BLaER1 (cell line): ENCODE data around the gene BAIAP2L1.

Experiments used
- H3K27ac ChIP-seq: shearing (Covaris generic); formaldehyde crosslinking; 2 replicates; pipeline ENCODE4 v1.8.1; 2022
- H3K27me3 ChIP-seq: shearing (Covaris generic); formaldehyde crosslinking; 2 replicates; pipeline ENCODE4 v1.8.1; 2022
- H3K36me3 ChIP-seq: shearing (Covaris generic); formaldehyde crosslinking; 2 replicates; pipeline ENCODE4 v1.8.1; 2022
- H3K4me1 ChIP-seq: shearing (Covaris generic); formaldehyde crosslinking; 2 replicates; pipeline ENCODE4 v1.8.1; 2022
- H3K4me2 ChIP-seq: shearing (Covaris generic); formaldehyde crosslinking; 2 replicates; pipeline ENCODE4 v1.8.1; 2022
- H3K4me3 ChIP-seq: shearing (Covaris generic); formaldehyde crosslinking; 2 replicates; pipeline ENCODE4 v1.8.1; 2022
- H3K9ac ChIP-seq: shearing (Covaris generic); formaldehyde crosslinking; 2 replicates; pipeline ENCODE4 v1.8.1; 2022
- H3K9me3 ChIP-seq: shearing (Covaris generic); formaldehyde crosslinking; 2 replicates; pipeline ENCODE4 v1.8.1; 2022
- H4K20me1 ChIP-seq: shearing (Covaris generic); formaldehyde crosslinking; 2 replicates; pipeline ENCODE4 v1.8.1; 2022
- Cebpa-rat ChIP-seq: shearing (Covaris generic); IDR thresholded peaks from 2 replicates; pipeline ENCODE4 v1.8.1; 2022

The BAIAP2L1 gene

DNA sequence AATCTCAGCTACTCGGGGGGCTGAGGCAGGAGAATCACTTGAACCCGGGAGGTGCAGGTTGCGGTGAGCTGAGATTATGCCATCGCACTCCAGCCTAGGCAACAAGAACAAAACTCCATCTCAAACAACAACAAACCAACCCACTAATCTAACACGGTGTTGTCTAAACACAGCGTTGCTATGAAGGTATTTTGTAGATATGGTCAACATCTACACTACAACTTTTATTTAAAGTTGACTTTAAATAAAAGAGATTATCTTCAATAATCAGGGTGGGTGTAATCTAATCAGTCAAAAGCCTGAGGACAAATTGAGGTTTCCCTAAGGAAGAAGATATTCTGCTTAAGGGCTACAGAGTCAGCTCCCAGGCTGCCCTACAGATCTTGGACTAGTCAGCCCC, 24.2 kb downstream of the BAIAP2L1 start:
- TF ChIP-seq Cebpa-rat = no peak
- no peaks in the 10 kb centered on the region for H4K20me1 ChIP-seq

DNA sequence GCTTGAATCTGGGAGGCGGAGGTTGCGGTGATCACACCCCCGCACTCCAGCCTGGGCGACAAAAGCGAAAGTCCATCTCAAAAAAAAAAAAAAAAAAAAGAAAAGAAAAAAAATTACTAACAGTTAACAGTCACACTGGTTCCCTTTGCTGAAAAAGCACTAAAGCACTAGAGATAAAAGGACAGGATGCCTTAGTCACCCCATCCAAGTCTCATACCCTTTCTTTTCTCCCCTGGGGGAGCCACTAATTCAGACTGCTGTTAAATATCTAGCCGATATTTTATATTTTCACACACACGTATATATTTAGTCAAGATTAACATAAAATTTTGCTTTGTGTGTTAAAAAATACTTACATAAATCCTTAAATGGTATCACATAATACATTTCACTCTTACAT, 25.2 kb downstream of the BAIAP2L1 start:
- no peak overlapping the region for H3K4me3 ChIP-seq
- H4K20me1 ChIP-seq = no peaks in the 10 kb centered on the region
- no peak for TF ChIP-seq Cebpa-rat
- H3K36me3 ChIP-seq = no peaks in the 10 kb centered on the region
- no peak overlapping the region for H3K4me2 ChIP-seq
- H3K9me3 ChIP-seq = peaks cover 9% of the 10 kb centered on the region
- H3K27ac ChIP-seq = no peak overlapping the region
- no peak overlapping the region for H3K9ac ChIP-seq
- no peaks in the 10 kb centered on the region for H3K4me1 ChIP-seq
- H3K27me3 ChIP-seq = no peaks in the 10 kb centered on the region

More for the DNA sequence above, 24.2 kb downstream of the BAIAP2L1 start:
- peaks cover 9% of the 10 kb centered on the region for H3K4me1 ChIP-seq
- peaks cover 15% of the 10 kb centered on the region for H3K9me3 ChIP-seq
- H3K4me3 ChIP-seq = no peak overlapping the region
- no peak overlapping the region for H3K4me2 ChIP-seq
- H3K27ac ChIP-seq = no peak overlapping the region
- no peaks in the 10 kb centered on the region for H3K27me3 ChIP-seq
- no peaks in the 10 kb centered on the region for H3K36me3 ChIP-seq
- no peak overlapping the region for H3K9ac ChIP-seq

DNA sequence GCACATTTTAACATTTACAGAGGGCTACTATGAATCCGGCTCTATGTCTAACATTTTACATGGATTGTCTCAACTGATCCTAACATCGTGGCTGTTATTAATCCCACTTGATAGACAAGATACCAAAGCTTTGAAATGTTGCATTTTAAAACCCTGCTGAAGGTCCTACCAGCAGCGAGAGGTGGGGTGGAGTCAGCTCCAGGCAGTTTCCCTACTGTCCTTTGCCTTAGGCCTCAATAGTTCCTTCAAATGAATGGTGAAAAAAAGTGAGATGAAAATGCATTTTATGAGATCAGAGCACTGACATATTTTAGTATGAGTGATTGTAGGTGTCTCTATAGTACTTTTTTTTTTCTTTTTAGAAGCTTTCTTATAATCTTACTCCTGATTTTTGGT, 26.6 kb downstream of the BAIAP2L1 start:
- no peak overlapping the region for H3K4me3 ChIP-seq
- H3K4me2 ChIP-seq = no peak overlapping the region
- no peaks in the 10 kb centered on the region for H4K20me1 ChIP-seq
- H3K27me3 ChIP-seq = no peaks in the 10 kb centered on the region
- H3K9me3 ChIP-seq = no peaks in the 10 kb centered on the region
- H3K4me1 ChIP-seq = no peaks in the 10 kb centered on the region
- H3K27ac ChIP-seq = no peak overlapping the region
- TF ChIP-seq Cebpa-rat = no peak
- H3K9ac ChIP-seq = no peak overlapping the region
- no peaks in the 10 kb centered on the region for H3K36me3 ChIP-seq

DNA sequence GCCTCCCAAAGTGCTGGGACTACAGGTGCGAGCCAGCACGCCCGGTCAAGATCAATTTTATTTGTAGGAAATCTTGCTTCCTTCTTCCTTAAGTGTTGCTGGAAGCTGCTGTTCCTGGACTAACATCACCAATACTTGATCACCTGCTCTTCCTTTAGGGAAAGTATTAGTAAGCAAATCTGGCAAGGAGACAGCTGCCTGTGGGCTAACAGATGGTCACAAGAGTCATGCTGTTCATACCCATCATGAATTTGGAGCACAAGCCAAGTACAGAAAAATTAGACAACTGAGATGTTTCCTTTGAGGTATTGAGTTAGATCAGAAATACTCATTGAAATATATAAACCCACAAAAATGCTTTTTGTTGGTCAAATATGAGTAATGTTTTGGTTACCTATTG, 27.9 kb downstream of the BAIAP2L1 start:
- Histone ChIP-seq H3K4me1 (no peaks in the 10 kb centered on the region), H3K4me2 (no peak overlapping the region), H3K27me3 (no peaks in the 10 kb centered on the region), H4K20me1 (no peaks in the 10 kb centered on the region), H3K4me3 (no peak overlapping the region), H3K9me3 (no peaks in the 10 kb centered on the region), H3K36me3 (no peaks in the 10 kb centered on the region), H3K9ac (no peak overlapping the region), H3K27ac (no peak overlapping the region)
- TF ChIP-seq Cebpa-rat = no peak

DNA sequence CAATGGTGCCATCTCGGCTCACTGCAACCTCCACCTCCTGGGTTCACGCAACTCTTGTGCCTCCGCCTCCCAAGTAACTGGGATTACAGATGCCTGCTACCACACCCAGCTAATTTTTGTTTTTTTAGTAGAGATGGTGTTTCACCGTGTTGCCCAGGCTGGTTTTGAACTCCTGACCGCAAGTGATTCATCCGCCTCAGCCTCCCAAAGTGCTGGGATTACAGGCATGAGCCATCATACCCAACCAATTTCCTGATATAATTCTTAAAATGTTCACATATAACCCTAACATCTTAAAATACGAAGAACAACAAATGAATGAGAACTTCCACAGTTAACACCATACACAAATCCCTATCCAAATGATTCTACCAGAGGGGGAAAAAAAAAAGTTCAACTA, 31.2 kb downstream of the BAIAP2L1 start:
- Histone ChIP-seq H4K20me1 (no peaks in the 10 kb centered on the region), H3K9me3 (no peaks in the 10 kb centered on the region), H3K4me3 (no peak overlapping the region), H3K4me1 (no peaks in the 10 kb centered on the region), H3K9ac (no peak overlapping the region), H3K4me2 (no peak overlapping the region), H3K27me3 (no peaks in the 10 kb centered on the region), H3K27ac (no peak overlapping the region), H3K36me3 (no peaks in the 10 kb centered on the region)
- TF ChIP-seq Cebpa-rat = no peak

DNA sequence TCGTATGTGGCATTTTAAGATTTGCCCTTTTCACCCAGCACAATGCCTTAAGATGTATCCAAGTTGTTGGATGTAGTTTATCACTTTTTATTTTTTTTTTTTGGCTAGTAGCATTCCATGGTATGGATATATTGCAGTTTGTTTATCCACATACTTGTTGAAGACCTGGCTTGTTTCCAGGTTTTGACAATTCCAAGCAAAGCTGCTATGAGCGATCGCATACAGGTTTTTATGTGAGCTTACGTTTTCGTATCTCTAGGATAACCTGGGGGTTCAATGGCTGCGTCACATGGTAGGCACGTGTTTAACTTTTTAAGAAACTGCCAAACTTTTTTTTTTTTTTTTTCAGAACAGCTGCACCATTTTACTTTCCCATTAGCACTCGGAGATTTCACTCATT, 32.2 kb downstream of the BAIAP2L1 start:
- H3K36me3 ChIP-seq = no peaks in the 10 kb centered on the region
- H3K27ac ChIP-seq = no peak overlapping the region
- H4K20me1 ChIP-seq = no peaks in the 10 kb centered on the region
- H3K27me3 ChIP-seq = no peaks in the 10 kb centered on the region
- no peak overlapping the region for H3K9ac ChIP-seq
- H3K4me1 ChIP-seq = no peaks in the 10 kb centered on the region
- no peak for TF ChIP-seq Cebpa-rat
- no peaks in the 10 kb centered on the region for H3K9me3 ChIP-seq
- no peak overlapping the region for H3K4me2 ChIP-seq
- no peak overlapping the region for H3K4me3 ChIP-seq

DNA sequence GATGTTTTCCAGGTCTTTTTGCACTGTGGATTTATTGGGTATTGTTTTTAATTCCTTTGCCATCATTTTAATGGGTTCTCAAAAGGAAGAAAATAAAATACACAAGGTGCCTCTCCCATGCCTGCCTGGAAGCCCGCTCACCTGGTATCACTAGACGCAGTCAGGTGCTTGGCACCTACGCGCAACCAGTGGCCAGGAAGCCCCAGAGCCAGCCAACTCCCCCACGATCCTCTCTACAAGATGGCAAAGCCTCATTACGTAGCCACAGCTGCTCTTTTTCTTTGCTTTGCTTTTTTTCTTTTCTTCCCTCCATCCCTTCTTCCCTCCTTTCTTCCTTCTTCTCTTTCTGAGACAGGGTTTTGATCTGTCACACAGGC, 34.3 kb downstream of the BAIAP2L1 start:
- Histone ChIP-seq H3K4me2 (no peak overlapping the region), H3K4me1 (no peaks in the 10 kb centered on the region), H3K36me3 (no peaks in the 10 kb centered on the region), H4K20me1 (no peaks in the 10 kb centered on the region), H3K27me3 (no peaks in the 10 kb centered on the region), H3K27ac (no peak overlapping the region), H3K9ac (no peak overlapping the region), H3K9me3 (no peaks in the 10 kb centered on the region), H3K4me3 (no peak overlapping the region)
- TF ChIP-seq Cebpa-rat = no peak

DNA sequence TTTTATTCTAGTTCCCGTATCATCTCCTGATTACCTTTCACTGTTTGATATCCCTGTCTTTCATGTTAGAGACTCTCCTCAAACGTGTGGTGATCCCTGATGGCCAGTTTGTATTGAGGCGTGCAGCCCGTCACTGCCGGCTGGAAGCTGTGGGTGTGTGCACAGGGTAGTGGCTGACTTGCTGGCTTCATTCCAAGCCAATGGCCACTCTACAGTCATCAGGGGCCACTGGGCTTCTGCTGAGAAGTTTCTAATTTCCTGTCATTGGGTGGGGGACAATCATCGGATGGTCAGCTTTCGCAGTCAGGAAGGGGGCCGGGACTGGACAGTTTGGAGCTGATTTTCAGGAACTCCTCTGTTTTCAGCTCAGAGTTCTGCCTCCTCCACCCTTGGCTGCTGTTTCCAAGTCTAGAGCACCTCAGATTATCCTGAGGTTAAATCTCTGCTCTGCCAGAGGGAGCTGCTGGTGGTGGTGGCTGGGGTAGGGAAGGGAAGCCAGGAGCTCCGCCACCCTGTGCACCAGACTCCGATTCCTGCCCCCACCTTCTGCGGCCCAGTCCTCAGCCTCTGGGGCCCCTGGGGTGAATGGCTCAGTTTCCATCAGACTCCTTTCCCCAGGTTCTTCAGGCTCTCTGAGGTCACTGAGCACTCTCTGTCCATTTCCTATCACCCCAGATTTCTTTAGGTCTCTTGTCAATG, 34.9 kb downstream of the BAIAP2L1 start:
- no peaks in the 10 kb centered on the region for H3K9me3 ChIP-seq
- no peaks in the 10 kb centered on the region for H4K20me1 ChIP-seq
- H3K9ac ChIP-seq = no peak overlapping the region
- H3K4me3 ChIP-seq = no peak overlapping the region
- TF ChIP-seq Cebpa-rat = no peak
- H3K27ac ChIP-seq = no peak overlapping the region
- H3K4me2 ChIP-seq = no peak overlapping the region
- H3K4me1 ChIP-seq = no peaks in the 10 kb centered on the region
- no peaks in the 10 kb centered on the region for H3K36me3 ChIP-seq
- H3K27me3 ChIP-seq = no peaks in the 10 kb centered on the region

DNA sequence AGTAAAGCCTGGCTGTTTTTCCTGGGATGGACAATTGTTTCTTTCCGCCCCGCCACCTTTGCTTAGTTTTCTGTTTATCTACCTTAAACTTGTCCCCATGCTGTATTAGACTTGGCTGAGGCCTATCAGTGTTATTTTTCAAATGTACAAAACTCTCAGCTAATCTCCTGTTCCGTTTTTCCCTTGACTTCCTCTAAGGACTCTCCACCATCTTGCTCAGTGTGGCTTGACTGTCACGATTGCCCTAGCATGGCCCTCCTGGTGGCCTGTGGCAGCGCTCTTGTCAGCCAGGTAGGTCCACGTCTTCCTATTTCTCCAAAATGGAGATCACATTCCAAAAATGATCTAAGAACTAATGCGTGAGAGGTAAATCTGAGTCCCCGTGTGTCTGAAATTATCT, 36.7 kb downstream of the BAIAP2L1 start:
- TF ChIP-seq Cebpa-rat = no peak
- no peaks in the 10 kb centered on the region for H3K4me1 ChIP-seq
- H3K27me3 ChIP-seq = no peaks in the 10 kb centered on the region
- no peak overlapping the region for H3K9ac ChIP-seq
- no peaks in the 10 kb centered on the region for H4K20me1 ChIP-seq
- H3K4me3 ChIP-seq = no peak overlapping the region
- no peaks in the 10 kb centered on the region for H3K36me3 ChIP-seq
- no peak overlapping the region for H3K27ac ChIP-seq
- no peak overlapping the region for H3K4me2 ChIP-seq
- no peaks in the 10 kb centered on the region for H3K9me3 ChIP-seq

DNA sequence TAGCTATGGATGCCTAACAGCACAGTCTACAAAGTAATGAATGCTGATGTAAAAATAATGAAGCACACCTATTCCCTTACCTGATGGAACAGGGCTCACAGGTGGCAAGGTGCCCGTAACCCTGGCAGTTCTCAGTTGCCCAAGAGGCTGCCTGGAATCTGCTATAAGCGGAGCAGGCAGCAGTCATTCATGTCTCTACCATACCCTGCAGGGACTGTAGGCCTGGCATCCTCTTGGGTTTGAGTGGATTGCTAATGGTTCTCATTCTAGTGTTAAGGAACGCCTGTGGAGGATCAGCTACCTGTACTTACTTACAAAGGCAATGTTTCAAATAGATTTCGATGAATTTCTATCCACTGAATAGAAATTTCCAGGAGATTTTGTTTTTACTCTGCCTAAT, 38.4 kb downstream of the BAIAP2L1 start:
- H3K9ac ChIP-seq = no peak overlapping the region
- H3K4me2 ChIP-seq = no peak overlapping the region
- TF ChIP-seq Cebpa-rat = no peak
- no peaks in the 10 kb centered on the region for H4K20me1 ChIP-seq
- no peaks in the 10 kb centered on the region for H3K9me3 ChIP-seq
- H3K36me3 ChIP-seq = no peaks in the 10 kb centered on the region
- no peaks in the 10 kb centered on the region for H3K4me1 ChIP-seq
- no peaks in the 10 kb centered on the region for H3K27me3 ChIP-seq
- H3K4me3 ChIP-seq = no peak overlapping the region
- no peak overlapping the region for H3K27ac ChIP-seq
